Vagina (tissue), 2 donors: Measurements from ENCODE around the gene THAP2. TPM values are rescaled to one million over a fixed set of nuclear protein-coding genes. Genes with fewer than 3 reads are reported as not detected.
A peak's percentile ranks its signal among the peaks of the same experiment; 100 is the strongest.

Source experiments
- DNase-seq, 2 donors: peaks; one replicate each; pipeline ENCODE4 v3.0.0-alpha.2; 2017; ENCODE audit errors: extremely low spot score in 2 of 2
- H3K27ac ChIP-seq: fragments of 200-600 bp; sonication (generic); one replicate; pipeline ENCODE4 v1.5.1; 2019
- H3K27me3 ChIP-seq: fragments of 200-600 bp; sonication (generic); one replicate; pipeline ENCODE4 v1.5.1; 2019
- H3K36me3 ChIP-seq, 2 donors: fragments of 200-600 bp; sonication (generic); one replicate each; pipeline ENCODE4 v1.5.1; 2017 to 2019
- H3K4me1 ChIP-seq: fragments of 200-600 bp; sonication (generic); one replicate; pipeline ENCODE4 v1.5.1; 2019
- H3K4me3 ChIP-seq, 2 donors: fragments of 200-600 bp; sonication (generic); 1 replicate in 1 of 2; 2 replicates in 1 of 2; pipeline ENCODE4 v1.5.1; 2016 to 2019
- H3K9me3 ChIP-seq: fragments of 200-600 bp; sonication (generic); one replicate; pipeline ENCODE4 v1.5.1; 2019
- POLR2A ChIP-seq, 2 donors: fragments of 450-650 bp; IDR thresholded peaks; one replicate each; pipeline ENCODE4 v1.6.1; 2017; ENCODE audit warnings: antibody characterized with exemption in 2 of 2, mild to moderate bottlenecking in 2 of 2, moderate library complexity in 2 of 2
- POLR2AphosphoS5 ChIP-seq, 2 donors: sonication (generic); formaldehyde crosslinking; IDR thresholded peaks; one replicate each; pipeline ENCODE4 v1.9.0; 2017; ENCODE audit warnings: antibody characterized with exemption in 2 of 2, mild to moderate bottlenecking in 2 of 2, low read depth in 1 of 2; ENCODE audit not compliant: insufficient read depth in 1 of 2
- intact Hi-C: fragments of 100-400 bp; cut with DNase I; formaldehyde crosslinking; loops from one replicate; pipeline ENCODE4 v1.15.1; 2023
- total RNA-seq: library from RNA; depleted of rRNA; stranded (reverse); fragments of >200 nt; gene quantifications from one replicate; pipeline ENCODE4 v1.2.3, GENCODE V29; 2016
- TF ChIP-seq, protein P1 (sequence below), 3 experiments: fragments of 450-650 bp in 2 of 3; fragments of 200-600 bp in 1 of 3; sonication (generic) in 1 of 3; IDR thresholded peaks; one replicate each; pipeline ENCODE4 v1.5.1; 2017 to 2019; ENCODE audit warnings: antibody characterized with exemption in 3 of 3, mild to moderate bottlenecking in 2 of 3, moderate library complexity in 2 of 3

The THAP2 gene
- total RNA-seq, 1 donor from 2014 or later = 4.7 TPM

GRCh38 chr12:71710276-71711125, 46.4 kb downstream of the THAP2 start:
- H3K4me3 ChIP-seq = no peak overlapping the region
- H3K4me1 ChIP-seq = no peaks in the 10 kb centered on the region

DNA sequence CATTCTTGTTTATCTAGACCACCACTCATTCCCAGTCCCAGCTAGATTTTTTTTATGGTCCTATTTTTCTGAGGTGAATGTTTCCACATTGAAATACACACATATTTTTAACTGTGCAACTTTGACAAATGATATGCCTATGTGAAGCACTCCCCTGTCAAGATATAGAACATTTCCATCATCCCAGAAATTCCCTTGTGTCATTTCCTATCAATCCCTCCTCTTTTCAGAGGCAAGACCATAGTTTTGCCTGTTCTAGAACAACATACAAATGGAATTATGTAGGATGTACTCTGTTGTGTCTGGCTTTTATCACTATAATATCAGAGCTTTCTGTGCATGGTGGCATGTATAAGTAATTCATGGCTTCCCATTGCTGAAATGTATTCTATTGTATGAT, 54.5 kb downstream of the THAP2 start:
- intact Hi-C loops = no loop called here
- DNase-seq = no peak
- H3K4me1 ChIP-seq = no peaks in the 10 kb centered on the region
- no peak overlapping the region for H3K4me3 ChIP-seq
- no peak overlapping the region for H3K27ac ChIP-seq
- H3K27me3 ChIP-seq = no peaks in the 10 kb centered on the region
- no peaks in the 10 kb centered on the region for H3K9me3 ChIP-seq
- H3K36me3 ChIP-seq = no peaks in the 10 kb centered on the region
- TF ChIP-seq, protein P1, sequence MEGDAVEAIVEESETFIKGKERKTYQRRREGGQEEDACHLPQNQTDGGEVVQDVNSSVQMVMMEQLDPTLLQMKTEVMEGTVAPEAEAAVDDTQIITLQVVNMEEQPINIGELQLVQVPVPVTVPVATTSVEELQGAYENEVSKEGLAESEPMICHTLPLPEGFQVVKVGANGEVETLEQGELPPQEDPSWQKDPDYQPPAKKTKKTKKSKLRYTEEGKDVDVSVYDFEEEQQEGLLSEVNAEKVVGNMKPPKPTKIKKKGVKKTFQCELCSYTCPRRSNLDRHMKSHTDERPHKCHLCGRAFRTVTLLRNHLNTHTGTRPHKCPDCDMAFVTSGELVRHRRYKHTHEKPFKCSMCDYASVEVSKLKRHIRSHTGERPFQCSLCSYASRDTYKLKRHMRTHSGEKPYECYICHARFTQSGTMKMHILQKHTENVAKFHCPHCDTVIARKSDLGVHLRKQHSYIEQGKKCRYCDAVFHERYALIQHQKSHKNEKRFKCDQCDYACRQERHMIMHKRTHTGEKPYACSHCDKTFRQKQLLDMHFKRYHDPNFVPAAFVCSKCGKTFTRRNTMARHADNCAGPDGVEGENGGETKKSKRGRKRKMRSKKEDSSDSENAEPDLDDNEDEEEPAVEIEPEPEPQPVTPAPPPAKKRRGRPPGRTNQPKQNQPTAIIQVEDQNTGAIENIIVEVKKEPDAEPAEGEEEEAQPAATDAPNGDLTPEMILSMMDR (IDR thresholded peaks at IDR 0.05) = no peak
- TF ChIP-seq POLR2AphosphoS5 (IDR thresholded peaks at IDR 0.05; ENCODE audit: insufficient read depth in 1 of 2, low read depth in 1 of 2) = no peak
- TF ChIP-seq POLR2A (IDR thresholded peaks at IDR 0.05) = no peak

More at GRCh38 chr12:71710276-71711125, 46.4 kb downstream of the THAP2 start:
- no peaks in the 10 kb centered on the region for H3K36me3 ChIP-seq
- H3K27ac ChIP-seq = no peak overlapping the region
- no peak for DNase-seq
- intact Hi-C loops = no loop called here
- H3K27me3 ChIP-seq = no peaks in the 10 kb centered on the region
- TF ChIP-seq, protein P1 (IDR thresholded peaks at IDR 0.05) = no peak
- TF ChIP-seq POLR2A (IDR thresholded peaks at IDR 0.05) (no peak), POLR2AphosphoS5 (IDR thresholded peaks at IDR 0.05; ENCODE audit: insufficient read depth in 1 of 2, low read depth in 1 of 2) (peak in 1 of 2 donors; percentile 73)
- H3K9me3 ChIP-seq = no peaks in the 10 kb centered on the region

DNA sequence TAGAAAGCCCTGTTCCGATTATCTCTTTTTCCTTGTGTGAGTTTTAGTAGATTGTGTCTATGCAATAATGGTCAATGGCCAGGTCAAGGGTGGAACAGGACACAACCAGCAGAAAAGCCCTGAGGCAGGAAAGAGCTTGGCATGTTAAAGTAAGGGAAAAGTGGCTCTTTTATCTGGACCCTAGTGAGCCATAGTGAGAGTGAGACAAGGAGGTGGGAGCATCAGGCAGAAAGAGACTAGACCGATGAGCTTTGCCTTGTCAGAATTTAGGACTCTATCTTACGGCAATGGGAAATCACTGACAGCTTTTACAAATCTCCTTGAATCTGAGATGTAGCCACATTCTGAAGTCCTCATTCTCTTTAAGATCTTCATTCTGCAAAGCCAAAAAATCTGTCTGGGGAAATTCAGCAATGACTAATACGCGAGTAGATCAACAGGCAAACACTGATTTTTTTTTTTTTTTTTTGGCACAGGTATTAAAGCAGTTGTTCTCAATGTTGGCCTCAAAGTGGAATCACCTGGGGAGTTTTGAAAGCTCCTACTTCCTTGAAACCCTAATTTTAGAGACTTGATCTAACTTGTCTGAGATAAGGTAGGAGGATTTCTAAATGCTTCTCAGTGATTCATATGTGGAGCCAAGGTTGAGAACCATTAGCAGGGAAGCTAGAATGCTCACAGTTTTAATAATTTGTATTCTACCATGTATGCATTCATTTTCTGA, 55.7 kb downstream of the THAP2 start:
- no peak for DNase-seq
- Histone ChIP-seq H3K4me3 (no peak overlapping the region), H3K36me3 (no peaks in the 10 kb centered on the region), H3K27ac (no peak overlapping the region), H3K4me1 (no peaks in the 10 kb centered on the region), H3K9me3 (no peaks in the 10 kb centered on the region), H3K27me3 (no peaks in the 10 kb centered on the region)
- no peak for TF ChIP-seq POLR2A (IDR thresholded peaks at IDR 0.05)
- TF ChIP-seq POLR2AphosphoS5 (IDR thresholded peaks at IDR 0.05; ENCODE audit: insufficient read depth in 1 of 2, low read depth in 1 of 2) = peak in 1 of 2 donors; percentile 82
- TF ChIP-seq, protein P1 (IDR thresholded peaks at IDR 0.05) = no peak
- intact Hi-C loops = no loop called here

GRCh38 chr12:71721783-71722505, 57.8 kb downstream of the THAP2 start:
- H3K4me3 ChIP-seq = no peak overlapping the region
- H3K4me1 ChIP-seq = no peaks in the 10 kb centered on the region
- no peak for DNase-seq
- intact Hi-C loops = no loop called here
- TF ChIP-seq, protein P1 (IDR thresholded peaks at IDR 0.05) = no peak
- TF ChIP-seq POLR2A (IDR thresholded peaks at IDR 0.05) (no peak), POLR2AphosphoS5 (IDR thresholded peaks at IDR 0.05; ENCODE audit: insufficient read depth in 1 of 2, low read depth in 1 of 2) (no peak)
- H3K27me3 ChIP-seq = no peaks in the 10 kb centered on the region
- no peaks in the 10 kb centered on the region for H3K36me3 ChIP-seq
- H3K27ac ChIP-seq = no peak overlapping the region
- no peaks in the 10 kb centered on the region for H3K9me3 ChIP-seq
